K562 (cell line): Measurements from ENCODE around the gene WDR70. TPM values are rescaled to one million over a fixed set of nuclear protein-coding genes. Genes with fewer than 3 reads are reported as not detected.

Source experiments
- ATAC-seq: fragments of 200-7000 bp; cut with Tn5 transposase; 3 replicates; pipeline ENCODE4 v1.9.1; 2020; ENCODE audit warnings: moderate library complexity
- BruUV-seq: library from RNA; stranded (reverse); fragments of 400-500 nt; replicated peaks from 2 replicates; lab custom pipeline; 2021; lab: Mats Ljungman, UMichigan
- CTCF ChIA-PET: fragments of 300-600 bp; formaldehyde crosslinking; extraction: SDS; loops from one replicate; lab custom pipeline; 2021; ENCODE audit warnings: low intra/inter-chr PET ratio; lab: Yijun Ruan, JAX
- POLR2A ChIA-PET: fragments of 300-600, 350-650 bp; sonication (Branson Sonifier 250); formaldehyde crosslinking; extraction: SDS; loops from one replicate; lab custom pipeline; 2021; ENCODE audit warnings: antibody characterized with exemption, inconsistent platforms; lab: Yijun Ruan, JAX
- DNase-seq, 4 experiments: peaks; one replicate each; pipeline versions ENCODE4 v3.0.0 to v3.0.0-alpha.2; 2011 to 2018; ENCODE audit warnings: low spot score in 3 of 4, mixed read lengths in 3 of 4; ENCODE audit errors: extremely low read depth in 1 of 4
- FAIRE-seq: peaks from 2 replicates; lab custom pipeline; 2011; peaks lifted over from hg19 to GRCh38; lab: Jason Lieb, UNC
- H2AFZ ChIP-seq: 2 replicates; pipeline ENCODE4 v1.6.0; 2011; ENCODE audit warnings: low read depth, low read length, control low read depth, inconsistent platforms
- H3K27ac ChIP-seq: fragments of 200-600 bp; 3 replicates; pipeline ENCODE4 v1.8.0; 2011; ENCODE audit warnings: low read depth, mild to moderate bottlenecking, control low read depth, inconsistent platforms, low read length, moderate library complexity, mixed read lengths; ENCODE audit errors: extremely low read depth
- H3K27me3 ChIP-seq, 2 experiments: fragments of 300-600 bp in 1 of 2; 2 replicates in 1 of 2; 3 replicates in 1 of 2; pipeline versions ENCODE4 v1.6.0 to v1.8.0; 2011; ENCODE audit warnings: inconsistent platforms in 2 of 2, low read length in 2 of 2, mild to moderate bottlenecking in 1 of 2, mixed read lengths in 1 of 2, moderate library complexity in 1 of 2; ENCODE audit not compliant: control insufficient read depth in 2 of 2, insufficient read depth in 2 of 2
- H3K36me3 ChIP-seq: fragments of 300-600 bp; 3 replicates; pipeline ENCODE4 v1.8.0; 2011; ENCODE audit warnings: mild to moderate bottlenecking, low read length, inconsistent platforms; ENCODE audit not compliant: control insufficient read depth, insufficient read depth
- H3K4me1 ChIP-seq, 2 experiments: fragments of 200-600 bp in 1 of 2; replicated peaks in 1 of 2; 2 replicates in 1 of 2; 3 replicates in 1 of 2; pipeline versions ENCODE4 v1.5.1 to v1.8.0; 2011; ENCODE audit warnings: inconsistent platforms in 2 of 2, low read length in 2 of 2, mild to moderate bottlenecking in 1 of 2, mixed read lengths in 1 of 2, moderate library complexity in 1 of 2; ENCODE audit not compliant: control insufficient read depth in 2 of 2, insufficient read depth in 2 of 2
- H3K4me2 ChIP-seq: 2 replicates; pipeline ENCODE4 v1.6.1; 2011; ENCODE audit warnings: low read length, control low read depth, inconsistent platforms, mixed read lengths; ENCODE audit not compliant: insufficient read depth
- H3K4me3 ChIP-seq: fragments of 200-600 bp; sonication (generic), shearing (Covaris generic); 2 replicates; pipeline ENCODE4 v1.5.1; 2016; ENCODE audit warnings: control low read depth, inconsistent platforms
- H3K79me2 ChIP-seq: fragments of 200-600 bp; 3 replicates; pipeline ENCODE4 v1.8.0; 2011; ENCODE audit warnings: low read length, inconsistent platforms; ENCODE audit not compliant: control insufficient read depth, insufficient read depth
- H3K9ac ChIP-seq, 2 experiments: 2 replicates each; pipeline versions ENCODE4 v1.6.0 to v1.6.1; 2011; ENCODE audit warnings: low read depth in 2 of 2, low read length in 2 of 2, control low read depth in 1 of 2, inconsistent platforms in 1 of 2, mild to moderate bottlenecking in 1 of 2, mixed read lengths in 1 of 2; ENCODE audit not compliant: insufficient read depth in 1 of 2
- H3K9me1 ChIP-seq: one replicate; pipeline ENCODE4 v1.6.0; 2011; ENCODE audit warnings: inconsistent platforms, mild to moderate bottlenecking, low read length, moderate library complexity; ENCODE audit not compliant: control insufficient read depth, insufficient read depth
- H3K9me3 ChIP-seq: replicated peaks from 2 replicates; pipeline ENCODE4 v1.5.1; 2011; ENCODE audit warnings: low read depth, low read length, inconsistent platforms; ENCODE audit not compliant: control insufficient read depth, insufficient read depth
- H4K20me1 ChIP-seq: replicated peaks from 2 replicates; pipeline ENCODE4 v1.6.1; 2011; ENCODE audit warnings: low read length, inconsistent platforms, mixed read lengths; ENCODE audit not compliant: control insufficient read depth, insufficient read depth
- CEBPZ ChIP-seq: fragments of 150-350 bp; IDR thresholded peaks from 2 replicates; pipeline ENCODE4 v1.6.1; 2014; ENCODE audit warnings: low read depth, mild to moderate bottlenecking, low read length, borderline replicate concordance
- KLF1 ChIP-seq: fragments of 450-650 bp; IDR thresholded peaks from 2 replicates; pipeline ENCODE4 v1.6.1; 2016; ENCODE audit warnings: missing genetic modification characterization, missing compliant biosample characterization
- KLF6 ChIP-seq: fragments of 250-450 bp; sonication (Bioruptor Pico); IDR thresholded peaks from 2 replicates; pipeline ENCODE4 v1.4.0; 2020; ENCODE audit warnings: mild to moderate bottlenecking, moderate library complexity, borderline replicate concordance
- POLR2AphosphoS2 ChIP-seq: IDR thresholded peaks from 2 replicates; pipeline ENCODE4 v1.6.1; 2012; ENCODE audit warnings: low read length, improper control_type of control experiment
- SMAD1 ChIP-seq: fragments of 150-350 bp; IDR thresholded peaks from 2 replicates; pipeline ENCODE4 v1.6.1; 2014; ENCODE audit warnings: low read length, low read depth; ENCODE audit not compliant: partially characterized antibody
- TBP ChIP-seq: optimal IDR thresholded peaks from 2 replicates; pipeline ENCODE3; 2011; ENCODE audit warnings: low read depth, low read length, improper control_type of control experiment
- ZBTB8A ChIP-seq: fragments of 450-650 bp; IDR thresholded peaks from 2 replicates; pipeline ENCODE4 v1.6.1; 2018; ENCODE audit warnings: mild to moderate bottlenecking, moderate library complexity; ENCODE audit not compliant: partially characterized antibody
- ZFX ChIP-seq: sonication (generic); formaldehyde crosslinking; IDR thresholded peaks from 2 replicates; pipeline ENCODE4 v1.8.0; 2022; ENCODE audit warnings: mild to moderate bottlenecking, missing genetic modification reagents, moderate library complexity
- ZNF586 ChIP-seq: fragments of 450-650 bp; formaldehyde crosslinking; conservative IDR thresholded peaks from 2 replicates; pipeline ENCODE4 v1.4.0; 2020; ENCODE audit warnings: mild to moderate bottlenecking, moderate library complexity
- ZNF740 ChIP-seq, 3 experiments: fragments of 200-800 bp in 1 of 3; sonication (Bioruptor generic) in 1 of 3; sonication (generic) in 1 of 3; formaldehyde crosslinking in 1 of 3; IDR thresholded peaks; 2 replicates each; pipeline versions ENCODE4 v1.6.1 to v1.8.0; 2016 to 2022; ENCODE audit warnings: mild to moderate bottlenecking in 2 of 3, missing compliant biosample characterization in 2 of 3, missing genetic modification characterization in 2 of 3, missing genetic modification reagents in 1 of 3
- WGBS: fragments of 100-300 bp; shearing (Covaris generic); methylation state at CpG from one replicate; pipeline ENCODE4 v1.1.6; 2016; ENCODE audit warnings: low coverage, mixed read lengths; ENCODE audit not compliant: insufficient coverage; ENCODE audit errors: missing lambda C conversion rate; 5-methylcytosine and 5-hydroxymethylcytosine counted together
- in situ Hi-C: fragments of 300-500 bp; cut with MboI; formaldehyde crosslinking; loops from 4 replicates; pipeline ENCODE4 v1.15.0; 2018; ENCODE audit warnings: inconsistent platforms, mixed read lengths
- intact Hi-C: fragments of 100-400 bp; cut with micrococcal nuclease; formaldehyde crosslinking; loops from 2 replicates; pipeline ENCODE4 v1.14.2; 2022
- polyA plus RNA-seq, 8 experiments: library from polyadenylated mRNA; depleted of rRNA in 4 of 8; stranded (reverse) in 5 of 8; unstranded in 3 of 8; fragments of >200 nt; fragmentation: Nextera tagmentation in 2 of 8; fragmentation: Illumina TruSeq in 1 of 8; extraction: Ambion mirVana in 2 of 8; extraction: Trizol in 1 of 8; gene quantifications; 2 replicates each; pipeline versions ENCODE4 v1.2.1 to v1.2.3, GENCODE V29; 2011 to 2014; ENCODE audit warnings: inconsistent platforms in 1 of 8, missing spikeins in 1 of 8
- total RNA-seq, 7 experiments: library from RNA; depleted of rRNA in 6 of 7; stranded (reverse); fragments of >200 nt in 6 of 7; fragmentation: Illumina TruSeq in 2 of 7; extraction: Trizol in 2 of 7; gene quantifications; 2 replicates each; pipeline versions ENCODE4 v1.2.1 to v1.2.3, GENCODE V29; 2011 to 2021; ENCODE audit warnings: low replicate concordance in 1 of 7

The WDR70 gene
- total and polyA plus RNA-seq, 9 of the 15 experiments (the other 6 are each of a cell fraction or from before 2014, with no cell fraction given), result 16.8 to 46.6 (median 38.8) TPM

DNA sequence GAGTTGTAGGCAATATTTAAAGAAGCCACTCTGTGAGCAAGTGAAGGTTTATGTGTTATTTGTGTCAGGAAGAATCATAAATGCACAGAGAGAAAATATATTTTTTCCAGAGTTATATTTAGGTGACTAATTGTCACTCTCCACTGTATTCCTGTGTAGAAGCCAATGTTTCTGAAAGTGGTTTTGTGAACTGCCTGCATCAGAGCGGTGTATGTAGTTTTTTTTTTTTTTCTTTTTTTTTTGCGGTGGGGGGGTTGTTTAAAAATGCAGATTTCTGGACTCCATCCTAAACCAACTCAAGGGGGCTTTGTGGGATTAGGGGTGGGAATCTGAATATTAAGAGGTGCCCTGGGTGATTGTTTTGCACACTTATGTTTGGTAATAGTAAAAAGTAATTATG is 357.3 kb downstream of the WDR70 start:
- Histone ChIP-seq H3K9ac (no peak overlapping the region), H3K4me3 (no peak overlapping the region), H3K27me3 (no peaks in the 10 kb centered on the region), H3K27ac (no peak overlapping the region), H3K9me1 (no peaks in the 10 kb centered on the region), H4K20me1 (no peaks in the 10 kb centered on the region), H3K4me2 (no peak overlapping the region), H2AFZ (no peak overlapping the region), H3K9me3 (no peaks in the 10 kb centered on the region), H3K36me3 (no peaks in the 10 kb centered on the region), H3K4me1 (no peaks in the 10 kb centered on the region; a peak in 1 of 5 replicates), H3K79me2 (no peaks in the 10 kb centered on the region)
- ChIA-PET POLR2A (interaction anchor here (1.6 kb wide), 1 partner anchor 13 kb away, joined by 7 read pairs; no protein-coding TSS in a partner anchor), CTCF (no interaction called here)
- in situ Hi-C loops (no loop called here), intact Hi-C loops (no loop called here)
- 100% methylated on average over 2 of the region's 2 CpGs for WGBS
- no TSS peak for BruUV-seq
- ATAC-seq, result no peak
- no peak for DNase-seq
- TF ChIP-seq ZFX (CRISPR knock-in tag) (no peak), TBP (no peak), ZBTB8A (no peak), POLR2AphosphoS2 (no peak), ZNF586 (CRISPR knock-in tag) (no peak)
- no peak for FAIRE-seq

DNA sequence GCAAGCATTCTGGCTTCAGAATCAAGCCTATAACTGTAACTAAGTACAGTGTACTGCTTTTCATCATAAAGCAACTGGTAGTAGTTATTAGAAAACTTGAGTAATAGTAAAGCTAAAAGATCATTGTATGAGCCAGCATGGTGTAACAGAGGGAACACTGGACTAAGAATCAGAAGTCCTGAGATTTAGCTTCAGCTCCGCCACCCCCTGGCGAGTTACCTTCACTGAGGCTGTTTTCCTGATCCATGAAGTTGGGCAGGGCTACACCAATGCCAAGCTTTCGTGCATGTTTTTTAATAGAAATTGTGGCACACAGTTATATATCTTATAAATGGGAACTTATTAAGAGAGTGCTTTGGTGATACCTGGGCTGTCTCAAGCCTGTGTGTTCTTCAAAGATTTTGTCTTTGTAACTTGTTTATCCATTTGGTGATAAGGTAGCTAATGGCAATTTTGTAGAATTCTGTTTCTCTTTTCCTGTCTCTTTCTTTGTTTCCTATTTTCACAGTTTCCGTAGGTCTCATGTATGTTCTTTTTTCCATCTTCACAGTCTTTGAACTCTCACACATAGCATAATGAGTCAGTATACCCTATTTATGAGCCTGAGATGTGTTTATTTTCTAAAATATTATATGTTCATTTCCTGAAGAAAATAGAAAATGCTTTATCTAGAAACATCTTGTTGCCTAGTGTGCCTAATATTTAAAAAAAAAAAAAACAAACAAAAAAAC is 358.4 kb downstream of the WDR70 start:
- Histone ChIP-seq H3K9me3 (no peaks in the 10 kb centered on the region), H4K20me1 (no peaks in the 10 kb centered on the region), H3K4me1 (no peaks in the 10 kb centered on the region; a peak in 1 of 5 replicates), H3K4me3 (no peak overlapping the region), H3K9me1 (no peaks in the 10 kb centered on the region), H2AFZ (no peak overlapping the region), H3K27me3 (no peaks in the 10 kb centered on the region), H3K9ac (no peak overlapping the region), H3K79me2 (no peaks in the 10 kb centered on the region), H3K4me2 (no peak overlapping the region), H3K27ac (no peak overlapping the region), H3K36me3 (no peaks in the 10 kb centered on the region)
- no TSS peak for BruUV-seq
- in situ Hi-C loops (no loop called here), intact Hi-C loops (no loop called here)
- DNase-seq (no peak), FAIRE-seq (no peak), ATAC-seq (no peak)
- WGBS, result 95% methylated on average over 4 of the region's 4 CpGs
- POLR2A ChIA-PET, result interaction anchor here (0.8 to 1.0 kb wide), 3 partner anchors 8 to 20 kb away, joined by 3 read pairs; no protein-coding TSS in a partner anchor
- CTCF ChIA-PET, result interaction anchor here (0.6 to 0.7 kb wide), 2 partner anchors 50 to 368 kb away, joined by 3 read pairs; no protein-coding TSS in a partner anchor
- no peak for TF ChIP-seq ZNF740 (CRISPR knock-in tag; IDR thresholded peaks at IDR 0.05)
- no peak for TF ChIP-seq ZNF740 (tag; IDR thresholded peaks at IDR 0.05)
- TF ChIP-seq KLF1 (tag), result no peak
- no peak for TF ChIP-seq KLF6 (CRISPR knock-in tag)
- TF ChIP-seq CEBPZ, result no peak
- no peak for TF ChIP-seq SMAD1
